Endothelial cell of umbilical vein (primary cell): ENCODE data around the gene ADD2. TPM values are rescaled to one million over a fixed set of nuclear protein-coding genes. Genes with fewer than 3 reads are reported as not detected.

Experiments
- BruUV-seq: library from RNA; stranded (reverse); fragments of 400-500 nt; replicated peaks from 2 replicates; lab custom pipeline; 2021; lab: Mats Ljungman, UMichigan
- CTCF ChIA-PET: fragments of 300-600, 350-600 bp; sonication (Branson Sonifier 250); formaldehyde crosslinking; loops from one replicate; lab custom pipeline; 2021; ENCODE audit warnings: antibody characterized with exemption, inconsistent platforms; lab: Charles Lee
- POLR2A ChIA-PET: fragments of 300-600, 350-600 bp; sonication (Branson Sonifier 250); formaldehyde crosslinking; loops from one replicate; lab custom pipeline; 2021; ENCODE audit warnings: antibody characterized with exemption, inconsistent platforms; lab: Charles Lee
- DNase-seq: peaks from one replicate; pipeline ENCODE4 v3.0.0-alpha.2; 2011; ENCODE audit warnings: low read depth, low spot score
- FAIRE-seq: peaks from 2 replicates; lab custom pipeline; 2011; peaks lifted over from hg19 to GRCh38; lab: Jason Lieb, UNC
- H2AFZ ChIP-seq: 2 replicates; pipeline ENCODE4 v1.6.0; 2012; ENCODE audit warnings: low read depth, low read length, control low read depth, inconsistent platforms
- H3K27ac ChIP-seq: 2 replicates; pipeline ENCODE4 v1.5.1; 2011; ENCODE audit warnings: low read depth, mild to moderate bottlenecking, control low read depth, low read length, moderate library complexity; ENCODE audit not compliant: insufficient read depth
- H3K27me3 ChIP-seq, 2 experiments: 2 replicates each; pipeline versions ENCODE4 v1.6.0 to v1.6.1; 2011; ENCODE audit warnings: low read length in 2 of 2, mixed read lengths in 1 of 2; ENCODE audit not compliant: control insufficient read depth in 2 of 2, insufficient read depth in 2 of 2
- H3K36me3 ChIP-seq, 2 experiments: 2 replicates in 1 of 2; 3 replicates in 1 of 2; pipeline ENCODE4 v1.5.1; 2011; ENCODE audit warnings: low read length in 2 of 2, mild to moderate bottlenecking in 1 of 2, moderate library complexity in 1 of 2; ENCODE audit not compliant: control insufficient read depth in 2 of 2, insufficient read depth in 2 of 2; ENCODE audit errors: extremely low read depth in 1 of 2
- H3K4me1 ChIP-seq: 3 replicates; pipeline ENCODE4 v1.5.1; 2011; ENCODE audit warnings: mild to moderate bottlenecking, low read length; ENCODE audit not compliant: control insufficient read depth, insufficient read depth; ENCODE audit errors: extremely low read depth
- H3K4me2 ChIP-seq: 2 replicates; pipeline ENCODE4 v1.6.1; 2011; ENCODE audit warnings: low read length, control low read depth, mixed read lengths; ENCODE audit not compliant: insufficient read depth
- H3K4me3 ChIP-seq, 3 experiments: fragments of 200-600 bp in 1 of 3; sonication (generic), shearing (Covaris generic) in 1 of 3; replicated peaks in 1 of 3; 2 replicates each; pipeline ENCODE4 v1.5.1; 2011 to 2016; ENCODE audit warnings: control low read depth in 3 of 3, low read length in 3 of 3, mild to moderate bottlenecking in 2 of 3, inconsistent platforms in 1 of 3, low read depth in 1 of 3, moderate library complexity in 1 of 3; ENCODE audit not compliant: insufficient read depth in 1 of 3
- H3K79me2 ChIP-seq: 2 replicates; pipeline ENCODE4 v1.6.0; 2012; ENCODE audit warnings: low read length, inconsistent platforms; ENCODE audit not compliant: control insufficient read depth, insufficient read depth
- H3K9ac ChIP-seq: replicated peaks from 2 replicates; pipeline ENCODE3; 2011; ENCODE audit warnings: low read length, control low read depth; ENCODE audit not compliant: insufficient read depth; ENCODE audit errors: extremely low read depth
- H3K9me1 ChIP-seq: replicated peaks from 3 replicates; pipeline ENCODE4 v1.6.0; 2011; ENCODE audit warnings: mild to moderate bottlenecking, low read length; ENCODE audit not compliant: control insufficient read depth, insufficient read depth; ENCODE audit errors: extremely low read depth
- H3K9me3 ChIP-seq: replicated peaks from 2 replicates; pipeline ENCODE4 v1.5.1; 2012; ENCODE audit warnings: low read length, inconsistent platforms; ENCODE audit not compliant: control insufficient read depth, insufficient read depth
- H4K20me1 ChIP-seq: replicated peaks from 2 replicates; pipeline ENCODE3; 2011; ENCODE audit warnings: mild to moderate bottlenecking, low read length; ENCODE audit not compliant: control insufficient read depth, insufficient read depth; ENCODE audit errors: extremely low read depth
- MAX ChIP-seq: IDR thresholded peaks from 2 replicates; pipeline ENCODE4 v1.6.1; 2011; ENCODE audit not compliant: insufficient read depth, insufficient read length
- MYC ChIP-seq: IDR thresholded peaks from one replicate; pipeline ENCODE4 v1.6.1; 2011; ENCODE audit warnings: mild to moderate bottlenecking, low read depth, low read length
- POLR2AphosphoS5 ChIP-seq: IDR thresholded peaks from 2 replicates; pipeline ENCODE4 v1.6.1; 2012; ENCODE audit warnings: low read depth, mild to moderate bottlenecking, control low read depth, low read length, moderate library complexity; ENCODE audit not compliant: insufficient read depth
- dilution Hi-C: fragments of 300-500 bp; cut with MboI; formaldehyde crosslinking; loops from one replicate; pipeline ENCODE4 v1.15.0; 2019; ENCODE audit warnings: low sequenced_read_pairs; ENCODE audit not compliant: extremely low pct_ligation_motif_present
- intact Hi-C: fragments of 100-400 bp; cut with micrococcal nuclease; formaldehyde crosslinking; loops from one replicate; pipeline ENCODE4 v1.10.0; 2022
- polyA plus RNA-seq, 4 experiments: library from polyadenylated mRNA; depleted of rRNA in 3 of 4; stranded (reverse) in 3 of 4; unstranded in 1 of 4; fragments of >200 nt; gene quantifications; 2 replicates each; pipeline versions ENCODE4 v1.2.1 to v1.2.3, GENCODE V29; 2011 to 2012; ENCODE audit warnings: missing spikeins in 1 of 4
- total RNA-seq: library from RNA; stranded (reverse); gene quantifications from 2 replicates; pipeline ENCODE4 v1.2.3, GENCODE V29; 2021
- TF ChIP-seq, protein P1 (sequence below), 2 donors: IDR thresholded peaks; 1 replicate in 1 of 2; 2 replicates in 1 of 2; pipeline ENCODE4 v1.5.1; 2011; ENCODE audit warnings: low read length in 2 of 2, mild to moderate bottlenecking in 2 of 2, moderate library complexity in 2 of 2, control low read depth in 1 of 2, inconsistent platforms in 1 of 2, low read depth in 1 of 2; ENCODE audit not compliant: insufficient read depth in 1 of 2; ENCODE audit errors: extremely low read depth in 1 of 2

ADD2 gene
- total and polyA plus RNA-seq, 2 donors (not counting 3 experiments of a cell fraction or from before 2014, with no cell fraction given): 0.17 TPM; not detected in 1

DNA sequence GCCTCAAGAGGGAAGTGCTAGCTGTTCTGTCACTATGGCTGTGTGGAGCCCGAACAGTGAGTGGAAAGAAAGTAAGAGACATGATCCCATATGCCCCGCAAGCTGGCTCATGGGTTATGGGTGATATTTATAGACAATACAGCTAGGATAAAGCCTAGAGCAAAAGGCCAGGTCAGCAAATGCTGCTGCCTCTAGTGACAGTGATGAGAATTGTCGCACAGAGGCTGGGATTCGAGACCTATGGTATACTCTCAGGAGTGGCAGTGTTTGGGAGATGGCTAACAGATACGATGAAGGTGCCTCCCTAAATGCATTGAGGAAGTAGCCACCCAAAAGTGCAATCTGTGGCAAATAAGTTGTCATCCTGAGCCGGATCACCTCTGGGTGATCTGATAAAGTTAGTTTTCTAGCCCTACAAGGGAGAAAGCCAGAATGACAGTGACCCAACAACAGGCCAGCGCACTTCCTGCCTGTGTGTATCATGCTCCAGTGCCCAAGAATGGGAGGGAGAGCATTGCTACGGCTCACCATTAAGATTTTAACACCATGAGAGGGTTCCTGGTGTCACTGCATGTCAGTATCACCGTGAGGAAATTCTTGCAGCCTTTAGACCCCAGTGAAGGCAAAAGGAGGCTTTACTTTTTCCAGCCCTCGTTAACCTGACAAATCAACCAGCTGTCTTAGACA, 122.1 kb downstream of the ADD2 start:
- FAIRE-seq (no peak), DNase-seq (no peak)
- Histone ChIP-seq H3K9me1 (no peaks in the 10 kb centered on the region), H3K9ac (no peak overlapping the region), H3K9me3 (no peaks in the 10 kb centered on the region), H3K4me2 (no peak overlapping the region), H3K36me3 (no peaks in the 10 kb centered on the region), H4K20me1 (no peaks in the 10 kb centered on the region), H3K4me1 (no peaks in the 10 kb centered on the region), H3K4me3 (no peak overlapping the region), H3K27me3 (no peaks in the 10 kb centered on the region), H2AFZ (no peak overlapping the region), H3K27ac (no peak overlapping the region), H3K79me2 (no peaks in the 10 kb centered on the region)
- intact Hi-C loops: no loop called here
- dilution Hi-C loops: no loop called here
- ChIA-PET POLR2A (no interaction called here), CTCF (interaction anchor here (0.8 to 7.8 kb wide), 6 partner anchors 27 to 342 kb away, joined by 3 to 201 read pairs (median 6); partner anchors contain the start of gene FAM136A)
- TF ChIP-seq MYC (no peak), POLR2AphosphoS5 (no peak), MAX (no peak)
- BruUV-seq: no TSS peak

GRCh38 chr2:70643715-70644114, 124.3 kb downstream of the ADD2 start:
- H3K27me3 ChIP-seq: peaks cover 3 to 4% of the 10 kb centered on the region in 2 experiments
- POLR2A ChIA-PET: no interaction called here
- CTCF ChIA-PET: interaction anchor here (0.8 to 7.8 kb wide), 7 partner anchors 9 to 340 kb away, joined by 3 to 201 read pairs (median 4); partner anchors contain the start of gene FAM136A
- no peak overlapping the region for H2AFZ ChIP-seq
- no peaks in the 10 kb centered on the region for H3K36me3 ChIP-seq
- H3K79me2 ChIP-seq: no peaks in the 10 kb centered on the region
- H4K20me1 ChIP-seq: no peaks in the 10 kb centered on the region
- intact Hi-C loops (no loop called here), dilution Hi-C loops (no loop called here)
- H3K27ac ChIP-seq: no peak overlapping the region
- no peaks in the 10 kb centered on the region for H3K9me1 ChIP-seq
- peak; percentile 57 for FAIRE-seq
- H3K4me3 ChIP-seq: no peak overlapping the region
- no peaks in the 10 kb centered on the region for H3K4me1 ChIP-seq
- H3K9me3 ChIP-seq: no peaks in the 10 kb centered on the region
- no peak overlapping the region for H3K9ac ChIP-seq
- TF ChIP-seq, protein P1, sequence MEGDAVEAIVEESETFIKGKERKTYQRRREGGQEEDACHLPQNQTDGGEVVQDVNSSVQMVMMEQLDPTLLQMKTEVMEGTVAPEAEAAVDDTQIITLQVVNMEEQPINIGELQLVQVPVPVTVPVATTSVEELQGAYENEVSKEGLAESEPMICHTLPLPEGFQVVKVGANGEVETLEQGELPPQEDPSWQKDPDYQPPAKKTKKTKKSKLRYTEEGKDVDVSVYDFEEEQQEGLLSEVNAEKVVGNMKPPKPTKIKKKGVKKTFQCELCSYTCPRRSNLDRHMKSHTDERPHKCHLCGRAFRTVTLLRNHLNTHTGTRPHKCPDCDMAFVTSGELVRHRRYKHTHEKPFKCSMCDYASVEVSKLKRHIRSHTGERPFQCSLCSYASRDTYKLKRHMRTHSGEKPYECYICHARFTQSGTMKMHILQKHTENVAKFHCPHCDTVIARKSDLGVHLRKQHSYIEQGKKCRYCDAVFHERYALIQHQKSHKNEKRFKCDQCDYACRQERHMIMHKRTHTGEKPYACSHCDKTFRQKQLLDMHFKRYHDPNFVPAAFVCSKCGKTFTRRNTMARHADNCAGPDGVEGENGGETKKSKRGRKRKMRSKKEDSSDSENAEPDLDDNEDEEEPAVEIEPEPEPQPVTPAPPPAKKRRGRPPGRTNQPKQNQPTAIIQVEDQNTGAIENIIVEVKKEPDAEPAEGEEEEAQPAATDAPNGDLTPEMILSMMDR (IDR thresholded peaks at IDR 0.05; ENCODE audit: extremely low read depth in 1 of 2, insufficient read depth in 1 of 2, low read depth in 1 of 2, low read length in 2 of 2): peak; percentile 30 to 47
- no peak for TF ChIP-seq MAX
- DNase-seq: peak; percentile 7
- no TSS peak for BruUV-seq
- no peak overlapping the region for H3K4me2 ChIP-seq
